GM06990 (cell line): ENCODE measurements around the gene IFT25.
A peak's percentile ranks its signal among the peaks of the same experiment; 100 is the strongest.

Source experiments
- DNase-seq: peaks from one replicate; pipeline ENCODE4 v3.0.0-alpha.2; 2011; ENCODE audit not compliant: insufficient read length; ENCODE audit errors: extremely low read depth
- H3K27me3 ChIP-seq: replicated peaks from 2 replicates; pipeline ENCODE4 v1.6.0; 2011; ENCODE audit warnings: low read length; ENCODE audit not compliant: control insufficient read depth, insufficient read depth
- H3K36me3 ChIP-seq: 2 replicates; pipeline ENCODE4 v1.5.1; 2011; ENCODE audit warnings: low read length; ENCODE audit not compliant: control insufficient read depth, insufficient read depth
- H3K4me3 ChIP-seq: replicated peaks from 2 replicates; pipeline ENCODE4 v1.5.1; 2011; ENCODE audit warnings: low read depth, mild to moderate bottlenecking, control low read depth, low read length
- TF ChIP-seq, protein P1 (sequence below): IDR thresholded peaks from 2 replicates; pipeline ENCODE4 v1.5.1; 2011; ENCODE audit warnings: low read length, control low read depth, mild to moderate bottlenecking, inconsistent platforms; ENCODE audit not compliant: insufficient read depth, poor library complexity, severe bottlenecking

Gene IFT25

DNA sequence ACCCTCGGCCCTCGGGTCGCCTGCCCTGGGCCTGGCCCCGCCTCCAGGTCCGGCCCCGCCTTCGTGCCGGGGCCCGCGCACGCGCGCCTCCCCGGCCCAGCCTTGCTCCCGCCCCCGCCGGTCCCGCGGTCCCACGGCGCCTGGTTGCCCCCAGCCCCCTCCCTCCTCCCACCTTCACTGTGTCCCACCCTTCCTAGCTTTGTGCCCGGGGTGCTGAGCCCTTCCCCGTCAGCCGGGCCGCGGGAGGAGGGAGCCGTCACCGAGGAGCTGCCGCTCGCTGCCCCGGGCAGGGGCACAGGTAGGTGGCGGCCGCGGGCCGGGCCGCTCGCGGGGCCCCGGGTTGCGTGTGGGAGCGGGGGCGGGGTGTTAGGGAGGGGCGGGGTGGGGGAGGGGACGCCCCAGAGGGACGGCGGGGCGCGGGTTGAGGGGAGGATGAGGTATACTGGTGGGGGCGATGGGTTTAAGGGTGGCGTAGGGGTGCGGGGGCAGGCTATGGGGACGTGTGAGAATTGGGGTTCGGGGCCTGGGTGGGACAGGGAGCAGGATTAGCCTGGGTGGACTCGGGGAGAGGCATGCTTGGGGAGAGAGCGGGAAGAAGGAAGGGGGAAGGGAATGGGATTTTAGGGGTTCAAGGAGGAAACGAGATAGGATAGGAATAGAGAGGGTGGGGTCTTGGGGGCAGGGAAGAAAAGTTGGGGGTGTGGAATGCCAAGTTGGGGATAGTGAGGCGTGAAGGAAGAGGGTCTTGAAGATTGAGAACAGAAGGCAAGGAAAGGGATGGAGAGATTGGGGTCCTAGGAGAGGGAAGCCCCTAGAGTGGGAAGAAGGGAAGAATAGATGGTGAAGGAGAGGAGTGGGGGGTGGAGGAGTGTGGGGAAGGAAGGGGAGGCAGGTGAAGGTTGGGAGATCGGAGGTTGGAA lies 1.0 kb upstream of the IFT25 start, which contains the start of gene LRRC42:
Gene LRRC42 (plus strand): TSS at position 99 of the 920 bp plus-strand sequence. CDS start 5,650 bp downstream, outside the sequence.
- TF ChIP-seq, protein P1, sequence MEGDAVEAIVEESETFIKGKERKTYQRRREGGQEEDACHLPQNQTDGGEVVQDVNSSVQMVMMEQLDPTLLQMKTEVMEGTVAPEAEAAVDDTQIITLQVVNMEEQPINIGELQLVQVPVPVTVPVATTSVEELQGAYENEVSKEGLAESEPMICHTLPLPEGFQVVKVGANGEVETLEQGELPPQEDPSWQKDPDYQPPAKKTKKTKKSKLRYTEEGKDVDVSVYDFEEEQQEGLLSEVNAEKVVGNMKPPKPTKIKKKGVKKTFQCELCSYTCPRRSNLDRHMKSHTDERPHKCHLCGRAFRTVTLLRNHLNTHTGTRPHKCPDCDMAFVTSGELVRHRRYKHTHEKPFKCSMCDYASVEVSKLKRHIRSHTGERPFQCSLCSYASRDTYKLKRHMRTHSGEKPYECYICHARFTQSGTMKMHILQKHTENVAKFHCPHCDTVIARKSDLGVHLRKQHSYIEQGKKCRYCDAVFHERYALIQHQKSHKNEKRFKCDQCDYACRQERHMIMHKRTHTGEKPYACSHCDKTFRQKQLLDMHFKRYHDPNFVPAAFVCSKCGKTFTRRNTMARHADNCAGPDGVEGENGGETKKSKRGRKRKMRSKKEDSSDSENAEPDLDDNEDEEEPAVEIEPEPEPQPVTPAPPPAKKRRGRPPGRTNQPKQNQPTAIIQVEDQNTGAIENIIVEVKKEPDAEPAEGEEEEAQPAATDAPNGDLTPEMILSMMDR: peak; percentile 21

GRCh38 chr1:53945183-53945432 lies 391 bp downstream of the IFT25 start:
- Histone ChIP-seq H3K27me3 (no peaks in the 10 kb centered on the region), H3K36me3 (no peaks in the 10 kb centered on the region), H3K4me3 (peak overlapping the region; percentile 80)
- DNase-seq: no peak
- TF ChIP-seq, protein P1: no peak

More for the DNA sequence above, 1.0 kb upstream of the IFT25 start, which contains the start of gene LRRC42:
- DNase-seq: no peak
- Histone ChIP-seq H3K4me3 (peak within 1 kb of the TSS; percentile 92), H3K27me3 (no peaks in the 10 kb centered on the region), H3K36me3 (no peaks in the 10 kb centered on the region)

GRCh38 chr1:53944469-53945182 lies 873 bp downstream of the IFT25 start:
- Histone ChIP-seq H3K4me3 (peak overlapping the region; percentile 80), H3K36me3 (no peaks in the 10 kb centered on the region), H3K27me3 (no peaks in the 10 kb centered on the region)
- DNase-seq: no peak
- TF ChIP-seq, protein P1: no peak

DNA sequence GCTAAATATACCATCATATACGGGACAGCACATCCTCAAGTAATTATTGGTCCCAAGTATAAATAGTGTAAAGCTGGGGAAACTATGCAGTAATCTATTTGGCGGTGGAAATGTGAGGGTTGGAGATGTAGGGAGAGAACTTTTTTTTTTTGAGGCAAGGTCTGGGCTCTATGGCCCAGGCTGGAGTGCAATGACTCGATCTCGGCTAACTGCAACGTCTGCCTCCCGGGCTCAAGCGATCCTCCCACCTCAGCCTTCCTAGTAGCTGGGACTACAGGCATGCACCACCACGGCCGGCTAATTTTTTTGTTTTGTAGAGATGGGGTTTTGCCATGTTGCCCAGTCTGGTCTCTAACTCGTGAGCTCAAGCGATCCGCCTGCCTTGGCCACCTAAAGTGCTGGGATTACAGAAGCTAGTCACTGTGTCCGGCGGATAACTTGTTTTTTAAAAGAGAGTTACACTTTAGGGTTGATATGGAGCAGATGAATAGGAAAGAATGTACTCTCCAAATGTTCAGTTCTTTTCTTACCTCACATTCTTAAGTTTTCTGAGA lies 1.9 kb downstream of the IFT25 start:
- Histone ChIP-seq H3K4me3 (no peak overlapping the region), H3K27me3 (no peaks in the 10 kb centered on the region), H3K36me3 (no peaks in the 10 kb centered on the region)
- TF ChIP-seq, protein P1: no peak
- DNase-seq: no peak

DNA sequence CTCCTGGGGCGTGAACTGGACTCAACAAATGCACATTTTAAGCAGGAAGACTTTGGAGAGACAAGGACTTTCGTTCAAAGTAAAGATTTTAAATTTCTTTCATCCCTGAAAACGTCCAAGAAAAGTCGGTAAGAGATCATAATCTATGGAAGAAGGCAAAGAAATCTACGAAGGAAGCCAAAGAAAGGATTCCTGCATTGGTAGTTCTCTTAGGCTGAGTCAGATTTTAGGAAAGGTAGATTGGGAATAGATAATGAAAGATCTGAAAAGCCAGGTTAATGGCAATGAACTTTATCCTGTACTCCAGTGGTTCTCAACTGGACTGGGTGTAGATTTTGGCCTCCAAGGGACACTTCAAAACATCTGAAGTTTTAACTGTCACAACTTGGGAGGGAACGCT lies 2.4 kb downstream of the IFT25 start:
- TF ChIP-seq, protein P1: no peak
- no peak overlapping the region for H3K4me3 ChIP-seq
- no peaks in the 10 kb centered on the region for H3K27me3 ChIP-seq
- no peak for DNase-seq
- peaks cover 3% of the 10 kb centered on the region; the same call in 1 of the 2 replicates for H3K36me3 ChIP-seq
